Renal pelvis (tissue), 4 donors: Measurements from ENCODE around the gene GNAI2. TPM values are rescaled to one million over a fixed set of nuclear protein-coding genes. Genes with fewer than 3 reads are reported as not detected.
A peak's percentile ranks its signal among the peaks of the same experiment; 100 is the strongest.
"Not testable (repeated sequence)": the region's sequence is repeated elsewhere in the genome, so short reads cannot be mapped to it uniquely, and the experiment has no call there.

Experiments
- DNase-seq: peaks from one replicate; pipeline ENCODE4 v3.0.0-alpha.2; 2013
- polyA plus RNA-seq, 3 donors: library from polyadenylated mRNA; unstranded; fragments of 120-200 nt; gene quantifications; one replicate each; pipeline ENCODE4 v1.2.1, GENCODE V29; 2013; ENCODE audit not compliant: insufficient read length in 3 of 3

Gene GNAI2
- polyA plus RNA-seq, 3 donors = 191 to 239 (median 193) TPM

- DNase-seq = no peak
Observed at GRCh38 chr3:50274371-50275104, 38.5 kb downstream of the GNAI2 start.

GRCh38 chr3:50275141-50275995 is 39.4 kb downstream of the GNAI2 start:
- DNase-seq = no peak

GRCh38 chr3:50275996-50276761 is 40.2 kb downstream of the GNAI2 start:
- no peak for DNase-seq

GRCh38 chr3:50276762-50277101 is 40.7 kb downstream of the GNAI2 start:
- DNase-seq = no peak

GRCh38 chr3:50278123-50278879 is 42.3 kb downstream of the GNAI2 start:
- DNase-seq = no peak

GRCh38 chr3:50278880-50279224 is 42.8 kb downstream of the GNAI2 start, which contains the start of gene LSMEM2:
Gene LSMEM2 (plus strand): TSS chr3:50279087. CDS start chr3:50279114, 27 bp downstream.
- DNase-seq = no peak

- no peak for DNase-seq
Observed at GRCh38 chr3:50279255-50280016, 43.4 kb downstream of the GNAI2 start.

- not testable (repeated sequence) for DNase-seq
Observed at GRCh38 chr3:50284121-50284520, 48.1 kb downstream of the GNAI2 start.

GRCh38 chr3:50286322-50287227 is 50.6 kb downstream of the GNAI2 start:
- DNase-seq = no peak

GRCh38 chr3:50287262-50287661 is 51.3 kb downstream of the GNAI2 start:
- DNase-seq = no peak

- DNase-seq = no peak
Observed at GRCh38 chr3:50288387-50289007, 52.5 kb downstream of the GNAI2 start.

- DNase-seq = no peak
Observed at GRCh38 chr3:50289130-50289529, 53.1 kb downstream of the GNAI2 start.

- no peak for DNase-seq
Observed at GRCh38 chr3:50290161-50290641, 54.2 kb downstream of the GNAI2 start.

- peak; percentile 97 for DNase-seq
Observed at GRCh38 chr3:50292159-50293078, 56.4 kb downstream of the GNAI2 start, which contains the start of gene IFRD2. Gene IFRD2 (minus strand): TSS chr3:50292429. CDS start chr3:50292274, 155 bp downstream.

- DNase-seq = no peak
Observed at GRCh38 chr3:50293079-50293801, 57.2 kb downstream of the GNAI2 start.

- DNase-seq = no peak
Observed at GRCh38 chr3:50294089-50294488, 58.1 kb downstream of the GNAI2 start.
